Stimulated activated CD4-positive, alpha-beta T cell treated with anti-CD3 and anti-CD28 coated beads, Interleukin-15, amount 100 ng/mL, for 24 hours (primary cell): ENCODE measurements around the gene CHRND.
"Not testable (repeated sequence)": the region's sequence is repeated elsewhere in the genome, so short reads cannot be mapped to it uniquely, and the experiment has no call there.

Experiments
- DNase-seq: peaks from one replicate; pipeline ENCODE4 v3.0.0-alpha.2; 2020

The CHRND gene

DNA sequence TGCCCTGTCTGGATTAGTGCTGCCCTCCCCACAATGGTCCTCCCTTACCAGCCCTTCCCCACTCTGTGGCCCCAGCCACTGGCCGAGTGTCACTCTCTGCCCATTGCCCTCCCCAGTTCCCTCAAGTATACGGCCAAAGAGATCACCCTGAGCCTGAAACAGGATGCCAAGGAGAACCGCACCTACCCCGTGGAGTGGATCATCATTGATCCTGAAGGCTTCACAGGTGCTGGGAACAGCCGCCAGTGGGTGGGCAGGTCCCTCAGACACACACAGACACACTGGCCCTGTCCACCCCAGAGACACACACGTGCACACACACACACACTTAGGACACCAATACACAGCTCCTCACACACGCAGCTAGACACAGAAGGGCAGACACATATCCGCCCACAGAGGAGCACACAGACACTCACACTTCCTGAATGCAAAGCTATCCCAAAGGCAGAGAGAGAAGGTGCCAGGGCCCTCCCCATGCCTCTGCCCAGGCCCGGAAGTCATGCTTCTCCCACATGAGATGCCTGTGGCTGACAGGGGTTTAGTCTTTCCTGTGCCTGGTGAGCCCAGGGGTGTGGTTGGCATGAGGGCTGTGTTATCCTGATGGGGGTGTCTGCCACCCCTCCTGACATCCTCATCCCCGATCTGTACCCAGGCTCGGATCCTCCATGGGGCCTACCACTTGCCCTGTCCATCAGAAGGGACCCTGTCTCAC lies 2.9 kb downstream of the CHRND start:
- no peak for DNase-seq

DNA sequence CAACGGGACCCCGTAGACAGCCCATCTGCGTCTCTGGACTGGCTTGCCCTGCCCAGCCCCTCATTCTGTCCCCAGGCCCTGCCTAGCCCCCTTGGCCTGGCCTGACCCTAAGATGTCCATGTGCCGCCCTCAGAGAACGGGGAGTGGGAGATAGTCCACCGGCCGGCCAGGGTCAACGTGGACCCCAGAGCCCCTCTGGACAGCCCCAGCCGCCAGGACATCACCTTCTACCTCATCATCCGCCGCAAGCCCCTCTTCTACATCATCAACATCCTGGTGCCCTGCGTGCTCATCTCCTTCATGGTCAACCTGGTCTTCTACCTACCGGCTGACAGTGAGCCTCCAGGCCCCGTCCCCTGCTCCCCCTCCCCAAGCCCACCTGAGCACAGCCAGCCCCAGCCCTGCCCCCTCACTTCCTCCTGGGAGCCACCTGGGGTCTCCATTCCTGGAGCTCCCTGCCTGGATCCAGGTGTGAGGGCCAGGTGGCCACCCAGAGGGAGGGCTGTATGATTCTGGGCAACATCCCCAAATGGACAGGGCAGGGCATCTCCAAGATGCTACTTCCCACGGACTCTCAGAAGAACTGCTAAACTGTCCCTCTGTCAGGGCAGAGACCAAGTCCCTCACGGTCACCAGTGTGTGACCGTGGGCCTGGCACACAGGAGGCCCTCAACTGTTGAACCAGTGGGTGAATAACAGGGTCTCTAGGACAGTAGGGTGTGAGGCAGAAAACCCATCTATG lies 4.0 kb downstream of the CHRND start:
- DNase-seq, result no peak

DNA sequence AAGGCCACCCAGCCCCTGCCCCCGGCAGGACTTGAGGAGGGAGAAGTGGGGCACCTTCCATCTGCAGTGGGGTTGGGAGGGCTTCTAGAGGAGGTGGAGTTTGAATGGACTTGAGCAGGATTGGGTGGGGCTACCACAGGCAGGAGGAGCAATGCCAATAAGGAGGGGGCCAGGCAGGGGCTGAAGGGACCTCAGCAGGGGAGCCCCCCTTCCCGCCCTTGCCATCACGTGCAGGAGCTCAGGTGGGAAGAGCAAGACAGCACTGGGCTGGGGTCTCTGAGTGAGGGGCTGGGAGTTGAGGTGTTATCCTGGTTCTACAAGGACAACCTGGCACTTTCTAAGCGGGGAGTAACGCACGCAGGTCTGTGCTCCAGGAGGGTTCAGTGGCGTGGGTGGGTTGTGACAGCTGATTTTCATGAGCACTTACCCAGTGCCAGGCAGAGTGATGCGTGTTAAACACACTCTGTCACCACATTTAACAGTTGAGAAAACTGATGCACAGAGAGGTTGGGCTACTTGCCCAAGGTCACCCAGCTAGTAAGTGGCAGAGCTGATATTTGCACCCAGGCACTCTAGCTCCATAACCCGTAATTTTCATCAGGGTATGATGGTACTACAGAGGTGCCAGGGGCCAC lies 4.8 kb downstream of the CHRND start:
- no peak for DNase-seq

DNA sequence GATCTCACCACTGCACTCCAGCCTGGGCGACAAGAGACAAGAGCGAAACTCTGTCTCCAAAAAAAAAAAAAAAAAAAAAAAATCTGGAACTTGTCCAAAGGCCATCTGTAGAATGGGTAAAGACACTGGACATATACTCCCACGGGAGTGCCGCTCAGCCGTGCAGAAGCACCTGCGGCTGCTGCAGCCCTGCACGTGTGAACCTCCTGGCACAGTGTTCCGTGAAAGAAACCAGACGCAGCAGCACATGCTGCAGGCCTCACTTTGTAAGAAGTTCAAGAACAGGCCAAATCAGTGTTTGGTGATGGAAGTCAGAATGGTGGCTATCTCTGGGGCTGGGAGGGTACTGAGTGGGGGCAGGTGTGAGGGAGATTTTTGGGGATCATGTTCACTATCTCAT lies 6.5 kb downstream of the CHRND start:
- DNase-seq, result no peak

DNA sequence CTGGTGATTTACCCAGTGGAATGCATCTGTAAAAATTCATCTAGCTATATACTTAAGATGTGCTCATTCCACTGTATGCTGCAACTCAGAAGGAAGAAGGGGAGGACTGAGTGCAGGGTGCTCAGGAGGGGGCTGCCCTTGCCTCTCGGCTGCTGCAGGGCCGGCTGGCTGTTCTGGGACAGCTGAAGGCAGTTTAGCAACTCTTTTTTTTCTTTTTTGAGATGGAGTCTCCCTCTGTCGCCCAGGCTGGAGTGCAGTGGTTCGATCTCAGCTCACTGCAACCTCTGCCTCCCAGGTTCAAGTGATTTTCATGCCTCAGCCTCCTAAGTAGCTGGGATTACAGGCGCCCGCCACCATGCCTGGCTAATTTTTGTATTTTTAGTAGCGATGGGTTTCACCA lies 6.9 kb downstream of the CHRND start:
- not testable (repeated sequence) for DNase-seq

DNA sequence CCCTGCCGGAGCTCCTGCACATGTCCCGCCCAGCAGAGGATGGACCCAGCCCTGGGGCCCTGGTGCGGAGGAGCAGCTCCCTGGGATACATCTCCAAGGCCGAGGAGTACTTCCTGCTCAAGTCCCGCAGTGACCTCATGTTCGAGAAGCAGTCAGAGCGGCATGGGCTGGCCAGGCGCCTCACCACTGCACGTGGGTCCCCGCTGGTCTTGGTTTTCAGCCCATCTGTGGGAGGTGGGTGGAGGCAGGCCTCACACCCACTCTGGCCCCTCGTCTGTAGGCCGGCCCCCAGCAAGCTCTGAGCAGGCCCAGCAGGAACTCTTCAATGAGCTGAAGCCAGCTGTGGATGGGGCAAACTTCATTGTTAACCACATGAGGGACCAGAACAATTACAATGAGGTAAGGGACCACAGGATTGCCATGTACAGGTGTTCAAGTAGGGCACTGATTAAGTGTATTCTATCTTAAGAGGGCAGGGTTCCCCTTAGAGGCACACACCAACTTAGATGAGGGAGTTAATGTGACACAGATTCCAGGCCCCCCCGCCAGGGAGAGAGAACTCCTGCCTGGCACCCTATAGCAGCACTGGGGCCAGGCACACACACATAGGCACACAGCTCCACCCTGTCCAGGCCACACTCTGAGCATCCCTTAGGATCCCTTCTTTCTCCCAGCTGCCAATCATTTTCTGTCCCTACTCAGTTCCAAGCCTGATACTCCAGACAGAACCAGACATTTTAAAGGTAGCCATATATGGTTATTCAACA lies 8.2 kb downstream of the CHRND start:
- no peak for DNase-seq

DNA sequence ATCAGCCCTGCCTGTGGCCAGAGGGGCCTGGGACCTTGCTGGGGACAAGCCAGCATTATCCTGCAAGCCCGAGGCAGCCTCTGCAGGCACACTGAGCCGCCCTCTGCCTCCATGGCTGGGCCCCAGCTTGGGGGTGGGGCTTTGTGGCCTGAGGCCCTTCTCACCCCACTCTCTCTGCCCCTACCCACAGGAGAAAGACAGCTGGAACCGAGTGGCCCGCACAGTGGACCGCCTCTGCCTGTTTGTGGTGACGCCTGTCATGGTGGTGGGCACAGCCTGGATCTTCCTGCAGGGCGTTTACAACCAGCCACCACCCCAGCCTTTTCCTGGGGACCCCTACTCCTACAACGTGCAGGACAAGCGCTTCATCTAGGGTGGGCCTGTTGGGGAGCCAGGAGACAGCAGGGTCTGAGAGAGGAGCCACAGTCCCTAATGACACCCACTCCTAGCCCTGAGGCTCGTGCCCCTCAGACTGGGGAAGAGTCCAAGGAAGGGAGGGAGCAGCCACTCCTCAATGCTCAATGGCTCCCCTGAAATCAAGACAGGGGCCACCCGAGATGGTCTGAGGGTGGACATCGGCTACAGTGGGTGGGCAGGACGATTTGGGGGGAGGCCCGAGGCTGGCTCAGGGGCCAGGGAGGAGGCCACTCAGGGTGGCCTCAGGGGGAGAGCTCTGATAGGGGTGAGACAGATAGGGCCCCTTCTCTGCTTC lies 9.1 kb downstream of the CHRND start:
- no peak for DNase-seq

DNA sequence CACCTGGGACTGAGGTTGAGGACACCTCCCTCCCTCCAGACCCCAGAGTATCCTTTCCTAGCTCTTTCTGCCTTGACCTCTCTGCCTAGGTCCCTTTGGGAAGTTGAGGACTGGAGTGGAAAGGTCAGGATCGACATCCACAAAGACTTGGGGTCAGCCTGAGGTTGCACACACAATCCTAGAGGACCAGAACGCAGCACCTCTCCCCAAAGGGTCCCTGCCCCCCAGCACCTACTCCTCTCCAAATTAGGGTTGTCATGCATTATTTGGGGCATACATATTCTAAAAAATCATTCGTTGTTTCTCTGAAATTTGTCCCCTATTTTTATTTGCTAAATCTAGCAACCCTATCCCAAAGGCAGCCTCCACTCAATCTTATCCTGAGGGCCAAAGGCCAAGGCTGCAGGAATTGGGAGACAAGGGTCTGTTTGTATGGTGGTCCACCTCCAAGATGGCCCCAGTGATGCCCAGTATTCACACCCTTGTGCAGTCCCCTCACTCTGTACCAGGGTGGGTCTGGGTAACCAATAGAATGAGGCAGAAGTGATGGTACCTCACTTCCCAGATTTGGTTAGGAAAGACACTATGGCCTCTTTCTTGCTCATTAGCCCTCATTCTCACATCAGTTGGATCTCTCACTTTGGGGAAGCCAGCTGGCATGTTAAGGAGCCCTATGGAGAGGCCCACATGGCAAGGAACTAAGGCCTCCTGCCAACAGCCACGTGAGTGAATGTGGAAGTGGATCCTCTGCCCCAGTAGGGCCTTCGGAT lies 10.0 kb downstream of the CHRND start:
- no peak for DNase-seq

DNA sequence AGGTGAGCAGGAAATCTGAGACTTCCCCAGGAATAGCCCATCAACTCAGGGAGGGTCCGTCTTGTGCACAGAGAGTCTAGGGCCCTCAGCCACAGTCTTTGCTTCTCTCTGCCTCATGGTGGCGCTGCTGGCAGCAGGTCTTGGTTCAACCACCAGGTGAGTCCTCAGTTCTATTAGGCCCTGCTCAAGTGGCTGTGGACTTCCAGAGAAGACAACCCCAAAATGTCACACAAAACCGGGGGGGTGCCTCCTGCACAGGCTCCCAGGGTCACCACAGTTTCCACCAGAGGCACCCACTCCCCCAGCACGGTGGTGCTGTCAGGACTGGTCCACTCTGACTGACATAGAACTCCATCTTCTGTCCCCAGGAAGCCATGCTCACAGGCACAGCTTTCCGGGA lies 11.1 kb downstream of the CHRND start:
- DNase-seq, result no peak

DNA sequence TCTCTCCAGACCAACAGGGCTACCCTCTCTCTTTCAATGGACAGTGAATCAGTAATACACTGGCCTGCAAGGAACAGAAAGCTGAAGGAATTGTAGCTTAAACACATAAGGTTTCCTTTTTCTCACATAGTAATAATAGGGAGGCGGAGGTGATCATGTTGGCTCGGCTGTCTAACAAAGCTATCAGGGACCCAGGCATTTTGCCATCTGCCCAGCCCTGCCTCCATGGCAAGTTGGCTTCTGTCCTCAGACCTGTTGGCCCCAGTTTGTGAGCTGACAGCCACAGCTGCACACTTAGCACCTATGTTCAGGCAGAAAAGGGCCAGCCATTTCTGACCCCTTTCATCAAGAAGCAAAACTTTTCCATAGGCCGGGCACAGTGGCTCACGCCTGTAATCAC lies 11.5 kb downstream of the CHRND start:
- DNase-seq, result no peak

DNA sequence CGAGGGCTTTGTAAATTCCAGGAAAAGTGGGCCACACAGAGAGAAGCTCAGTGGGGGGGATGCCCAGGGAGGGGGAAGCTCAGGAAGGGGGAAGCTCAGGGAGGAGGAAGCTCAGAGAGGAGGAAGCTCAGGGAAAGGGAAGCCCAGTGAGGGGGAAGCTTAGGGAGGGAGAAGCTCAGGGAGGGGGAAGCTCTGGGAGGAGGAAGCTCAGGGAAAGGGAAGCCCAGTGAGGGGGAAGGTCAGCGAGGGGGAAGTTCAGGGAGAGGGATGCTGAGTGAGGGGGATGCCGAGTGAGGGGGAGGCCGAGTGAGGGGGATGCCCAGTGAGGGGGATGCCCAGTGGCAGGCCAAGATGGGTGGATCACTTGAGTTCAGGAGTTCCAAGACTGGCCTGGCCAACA lies 12.7 kb downstream of the CHRND start:
- DNase-seq, result no peak

DNA sequence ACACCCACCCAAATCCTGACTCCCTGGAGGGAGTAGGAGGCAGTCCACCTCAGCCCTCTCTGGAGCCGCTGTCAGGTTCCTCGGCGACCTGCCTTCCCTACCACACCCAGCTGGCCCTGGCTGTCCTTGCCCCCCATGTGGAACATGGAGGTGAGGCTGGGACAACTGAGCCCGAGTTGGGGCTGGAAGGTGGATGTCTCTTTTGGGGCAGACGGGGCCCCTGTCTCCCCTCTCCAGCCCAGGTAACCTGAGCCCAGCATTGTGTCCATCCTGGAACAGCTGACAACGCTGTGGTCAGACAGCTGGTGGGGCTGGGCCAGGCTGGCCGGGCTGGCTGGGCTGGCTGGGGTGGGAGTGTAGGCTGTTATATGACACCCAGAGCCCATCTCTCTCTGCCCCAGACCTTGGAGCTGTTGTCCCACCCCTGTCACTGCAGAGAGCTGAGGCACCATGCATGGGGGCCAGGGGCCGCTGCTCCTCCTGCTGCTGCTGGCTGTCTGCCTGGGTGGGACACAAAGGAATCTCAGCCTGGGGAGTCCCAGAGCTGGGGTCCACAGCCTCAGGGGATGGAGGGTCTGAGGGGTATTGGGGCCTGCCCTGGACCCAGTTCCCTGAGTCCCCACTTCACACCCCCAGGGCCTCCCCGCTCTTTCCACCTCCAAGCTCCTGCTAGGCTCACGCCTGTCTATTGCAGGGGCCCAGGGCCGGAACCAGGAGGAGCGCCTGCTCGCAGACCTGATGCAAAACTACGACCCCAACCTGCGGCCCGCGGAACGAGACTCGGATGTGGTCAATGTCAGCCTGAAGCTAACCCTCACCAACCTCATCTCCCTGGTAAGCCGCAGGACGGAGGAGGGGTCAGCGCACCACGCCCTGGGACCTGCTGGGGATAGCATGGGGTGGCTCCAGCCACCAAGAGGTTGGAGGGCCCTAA lies 13.6 kb downstream of the CHRND start, which contains the start of gene CHRNG:
Gene CHRNG, plus strand, starts transcription at position 395 of the 934 bp plus-strand sequence. Its CDS starts 56 bp downstream, at position 451.
- no peak for DNase-seq

DNA sequence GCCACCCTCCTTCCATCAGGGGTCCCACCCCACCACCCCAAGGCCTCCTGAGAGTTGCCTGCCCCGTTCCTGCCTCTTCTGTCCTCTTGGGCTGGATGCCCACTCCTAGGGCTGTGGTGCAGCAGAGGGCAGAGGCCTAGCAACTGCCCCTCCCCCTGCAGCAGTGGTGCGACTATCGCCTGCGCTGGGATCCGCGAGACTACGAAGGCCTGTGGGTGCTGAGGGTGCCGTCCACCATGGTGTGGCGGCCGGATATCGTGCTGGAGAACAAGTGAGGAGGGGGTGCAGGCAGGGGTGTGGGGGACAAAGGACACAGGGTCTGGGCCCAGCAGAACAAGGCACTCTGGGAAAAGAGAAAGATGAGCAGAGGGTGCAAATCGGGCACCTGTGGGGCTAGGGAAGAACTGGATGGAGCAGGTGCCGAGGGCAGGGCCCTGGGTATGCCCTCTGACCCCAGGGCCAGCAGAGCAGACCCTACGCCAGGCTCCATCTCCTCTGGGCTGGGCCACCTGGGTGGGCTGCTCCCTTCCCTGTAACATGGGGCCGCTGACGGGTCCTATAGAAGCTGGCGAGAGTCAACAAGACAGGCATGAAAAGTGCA lies 14.6 kb downstream of the CHRND start:
- DNase-seq, result no peak

DNA sequence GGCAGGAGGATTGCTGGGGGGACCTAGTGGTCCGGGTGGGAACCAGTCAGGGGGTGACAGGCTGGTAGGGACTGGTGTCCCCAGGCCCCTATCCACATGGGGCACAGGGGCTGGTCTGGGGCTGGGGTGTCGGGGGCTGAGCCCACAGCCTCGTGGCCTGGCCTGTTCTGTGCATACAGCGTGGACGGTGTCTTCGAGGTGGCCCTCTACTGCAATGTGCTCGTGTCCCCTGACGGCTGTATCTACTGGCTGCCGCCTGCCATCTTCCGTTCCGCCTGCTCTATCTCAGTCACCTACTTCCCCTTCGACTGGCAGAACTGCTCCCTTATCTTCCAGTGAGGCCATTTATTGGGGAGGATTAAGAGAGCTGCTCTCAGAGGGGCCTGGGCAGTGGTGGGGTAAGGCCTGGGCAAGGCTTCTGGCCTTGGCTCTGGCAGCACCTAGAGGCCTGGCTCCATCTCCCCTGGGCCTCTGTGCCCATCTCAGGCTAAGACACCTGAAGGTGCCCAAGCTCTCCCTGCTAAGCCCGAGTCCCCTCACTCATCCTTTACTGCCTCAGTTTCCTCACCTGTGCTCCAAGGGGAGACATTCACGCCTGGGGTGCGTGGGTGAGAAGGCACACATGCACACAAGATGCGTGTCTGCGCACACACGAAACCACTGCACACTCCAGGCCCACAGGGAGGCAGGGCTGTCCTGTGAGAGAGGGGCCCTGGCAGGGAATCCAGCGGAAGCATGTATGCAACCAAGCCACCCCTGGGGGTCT lies 15.4 kb downstream of the CHRND start:
- DNase-seq, result no peak

DNA sequence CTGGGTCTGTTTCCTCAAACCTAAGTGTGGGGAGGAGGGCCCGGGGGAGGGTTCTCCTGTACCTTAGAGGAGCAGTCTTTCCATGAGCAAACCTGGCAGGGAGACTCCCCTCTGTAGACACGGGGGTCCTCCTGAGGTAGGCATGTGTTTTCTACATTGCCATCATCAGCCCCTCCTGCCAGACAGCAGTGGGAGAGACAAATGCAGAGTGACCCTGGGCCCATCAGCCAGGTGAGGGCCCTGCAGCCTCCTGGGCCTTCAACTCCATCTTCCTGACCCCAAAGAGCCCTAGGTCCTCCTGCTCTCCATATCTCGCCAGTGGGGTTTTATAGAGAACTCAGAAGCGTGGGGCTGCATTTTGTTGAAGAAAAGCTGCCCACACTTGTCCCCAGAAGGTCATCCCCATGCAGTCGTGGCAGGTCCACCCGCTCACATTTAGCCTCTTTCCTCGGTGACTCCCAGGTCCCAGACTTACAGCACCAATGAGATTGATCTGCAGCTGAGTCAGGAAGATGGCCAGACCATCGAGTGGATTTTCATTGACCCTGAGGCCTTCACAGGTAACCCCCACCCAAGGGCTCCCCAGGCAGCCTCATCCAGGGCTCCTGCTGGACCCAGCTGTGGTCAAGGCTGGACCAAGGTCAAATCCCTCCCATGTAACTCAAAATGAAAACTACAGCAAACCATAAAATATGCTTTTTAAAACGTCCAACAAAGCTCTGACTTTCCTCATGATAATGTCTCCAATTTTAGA lies 16.2 kb downstream of the CHRND start:
- DNase-seq, result no peak

DNA sequence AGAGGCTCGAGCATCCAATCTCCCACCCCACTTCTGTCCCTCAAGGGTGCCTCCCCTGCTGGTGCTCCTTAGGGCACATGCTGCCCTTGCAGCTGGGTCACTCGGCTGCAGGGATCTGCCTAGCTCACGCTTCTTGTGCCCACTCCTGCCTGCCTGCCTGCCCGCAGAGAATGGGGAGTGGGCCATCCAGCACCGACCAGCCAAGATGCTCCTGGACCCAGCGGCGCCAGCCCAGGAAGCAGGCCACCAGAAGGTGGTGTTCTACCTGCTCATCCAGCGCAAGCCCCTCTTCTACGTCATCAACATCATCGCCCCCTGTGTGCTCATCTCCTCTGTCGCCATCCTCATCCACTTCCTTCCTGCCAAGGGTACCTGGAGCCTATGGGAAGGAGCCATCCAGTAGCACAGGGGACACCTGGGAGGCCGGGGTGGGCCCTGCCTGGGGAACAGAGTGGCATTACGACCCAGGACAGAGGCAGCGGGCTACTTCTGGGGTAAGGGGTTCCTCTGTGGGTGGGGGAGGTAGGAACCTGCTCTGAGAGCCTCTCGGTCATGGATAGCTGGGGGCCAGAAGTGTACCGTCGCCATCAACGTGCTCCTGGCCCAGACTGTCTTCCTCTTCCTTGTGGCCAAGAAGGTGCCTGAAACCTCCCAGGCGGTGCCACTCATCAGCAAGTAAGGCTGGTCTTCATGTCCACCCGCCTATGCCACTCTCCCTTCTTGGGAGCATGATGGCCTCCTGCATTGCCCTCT lies 16.9 kb downstream of the CHRND start:
- no peak for DNase-seq

DNA sequence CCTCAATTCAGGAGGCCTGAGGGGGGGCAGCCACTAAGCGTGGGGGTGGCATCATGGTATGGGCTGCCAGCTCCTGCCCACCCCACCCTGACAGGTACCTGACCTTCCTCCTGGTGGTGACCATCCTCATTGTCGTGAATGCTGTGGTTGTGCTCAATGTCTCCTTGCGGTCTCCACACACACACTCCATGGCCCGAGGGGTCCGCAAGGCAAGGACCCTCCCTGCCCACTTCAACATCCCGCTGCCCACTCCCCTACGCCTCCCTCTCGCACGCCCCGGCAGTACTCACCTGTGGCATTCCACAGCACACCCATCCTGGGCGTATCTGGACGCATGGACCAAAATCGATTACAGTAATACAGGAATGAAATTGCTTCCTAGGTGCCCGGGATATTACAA lies 17.5 kb downstream of the CHRND start:
- DNase-seq, result no peak
